SK-N-SH (cell line): ENCODE measurements around the gene LSM7. TPM values are rescaled to one million over a fixed set of nuclear protein-coding genes. Genes with fewer than 3 reads are reported as not detected.
A peak's percentile ranks its signal among the peaks of the same experiment; 100 is the strongest.

Experiments
- CTCF ChIA-PET: fragments of 300-600, 350-600 bp; formaldehyde crosslinking; extraction: SDS; loops from one replicate; lab custom pipeline; 2021; lab: Yijun Ruan, JAX
- POLR2A ChIA-PET: fragments of 350-600 bp; sonication (Branson Sonifier 250); formaldehyde crosslinking; extraction: SDS; loops from one replicate; lab custom pipeline; 2020; ENCODE audit warnings: antibody characterized with exemption, inconsistent platforms; lab: Yijun Ruan, JAX
- DNase-seq: peaks from one replicate; pipeline ENCODE4 v3.0.0; 2012
- H2AFZ ChIP-seq: fragments of 200-600 bp; sonication (generic); 2 replicates; pipeline ENCODE4 v1.8.1; 2016; ENCODE audit warnings: antibody characterized with exemption, mild to moderate bottlenecking, low read depth
- H3F3A ChIP-seq: fragments of 200-600 bp; sonication (generic); replicated peaks from 2 replicates; pipeline ENCODE3; 2016; ENCODE audit warnings: antibody characterized with exemption, mild to moderate bottlenecking; ENCODE audit not compliant: insufficient read depth
- H3K27ac ChIP-seq, 2 experiments: fragments of 200-500 bp in 1 of 2; fragments of 200-600 bp in 1 of 2; sonication (Bioruptor generic) in 1 of 2; sonication (generic), shearing (Covaris generic) in 1 of 2; 2 replicates each; pipeline versions ENCODE4 v1.5.1 to v1.6.1; 2014 to 2016; ENCODE audit warnings: low read depth in 2 of 2, inconsistent platforms in 1 of 2, low read length in 1 of 2, mild to moderate bottlenecking in 1 of 2, mixed read lengths in 1 of 2
- H3K27me3 ChIP-seq: fragments of 200-600 bp; sonication (generic), shearing (Covaris generic); 2 replicates; pipeline ENCODE4 v1.6.1; 2016; ENCODE audit warnings: mixed run types; ENCODE audit not compliant: insufficient read depth
- H3K36me3 ChIP-seq, 2 experiments: fragments of 200-500 bp in 1 of 2; fragments of 200-600 bp in 1 of 2; sonication (Bioruptor generic) in 1 of 2; sonication (generic) in 1 of 2; replicated peaks in 1 of 2; 2 replicates each; pipeline versions ENCODE3 to v1.5.1; 2014 to 2016; ENCODE audit warnings: low read length in 1 of 2, mild to moderate bottlenecking in 1 of 2; ENCODE audit not compliant: insufficient read depth in 2 of 2, control insufficient read depth in 1 of 2
- H3K4me1 ChIP-seq, 2 experiments: fragments of 200-500 bp in 1 of 2; fragments of 200-600 bp in 1 of 2; sonication (Bioruptor generic) in 1 of 2; sonication (generic), shearing (Covaris generic) in 1 of 2; 2 replicates each; pipeline versions ENCODE4 v1.5.1 to v1.6.1; 2014 to 2016; ENCODE audit warnings: low read depth in 1 of 2, low read length in 1 of 2, mixed run types in 1 of 2; ENCODE audit not compliant: insufficient read depth in 2 of 2, control insufficient read depth in 1 of 2
- H3K4me2 ChIP-seq: fragments of 200-600 bp; sonication (generic), shearing (Covaris generic); 2 replicates; pipeline ENCODE4 v1.6.1; 2017; ENCODE audit warnings: mixed run types
- H3K4me3 ChIP-seq, 2 experiments: fragments of 200-500 bp in 1 of 2; fragments of 200-600 bp in 1 of 2; sonication (Bioruptor generic) in 1 of 2; sonication (generic), shearing (Covaris generic) in 1 of 2; 2 replicates each; pipeline versions ENCODE4 v1.5.1 to v1.8.1; 2014 to 2016; ENCODE audit warnings: low read depth in 2 of 2, inconsistent platforms in 1 of 2, low read length in 1 of 2, mild to moderate bottlenecking in 1 of 2, mixed read lengths in 1 of 2, moderate library complexity in 1 of 2
- H3K79me2 ChIP-seq: fragments of 200-600 bp; sonication (generic); 2 replicates; pipeline ENCODE4 v1.8.1; 2017; ENCODE audit warnings: mild to moderate bottlenecking; ENCODE audit not compliant: insufficient read depth
- H3K9ac ChIP-seq: fragments of 200-600 bp; sonication (generic); 2 replicates; pipeline ENCODE4 v1.6.1; 2017; ENCODE audit warnings: mixed run types
- H3K9me2 ChIP-seq: fragments of 200-600 bp; sonication (generic); 2 replicates; pipeline ENCODE4 v1.6.1; 2017; ENCODE audit warnings: mixed run types
- H3K9me3 ChIP-seq: fragments of 200-600 bp; sonication (generic); 2 replicates; pipeline ENCODE4 v1.6.1; 2017; ENCODE audit warnings: mixed run types, mild to moderate bottlenecking, moderate library complexity
- H4K20me1 ChIP-seq: fragments of 200-600 bp; sonication (generic); 2 replicates; pipeline ENCODE4 v1.6.1; 2017; ENCODE audit warnings: mild to moderate bottlenecking, mixed run types; ENCODE audit not compliant: insufficient read depth
- CHD2 ChIP-seq: fragments of 150-350 bp; IDR thresholded peaks from 2 replicates; pipeline ENCODE4 v1.6.1; 2018; ENCODE audit warnings: low read length; ENCODE audit not compliant: partially characterized antibody
- ELF1 ChIP-seq: IDR thresholded peaks from 2 replicates; pipeline ENCODE4 v1.4.0; 2012
- GABPA ChIP-seq: IDR thresholded peaks from 2 replicates; pipeline ENCODE4 v1.4.0; 2012; ENCODE audit warnings: low read depth, mild to moderate bottlenecking
- MEF2A ChIP-seq: IDR thresholded peaks from 2 replicates; pipeline ENCODE4 v1.4.0; 2012; ENCODE audit warnings: low read depth, borderline replicate concordance
- MXI1 ChIP-seq: IDR thresholded peaks from 2 replicates; pipeline ENCODE4 v1.6.1; 2012; ENCODE audit warnings: mild to moderate bottlenecking, low read depth, low read length, improper control_type of control experiment
- NFIC ChIP-seq: IDR thresholded peaks from 2 replicates; pipeline ENCODE4 v1.4.0; 2012; ENCODE audit warnings: borderline replicate concordance
- PBX3 ChIP-seq: IDR thresholded peaks from 2 replicates; pipeline ENCODE4; 2012
- POLR2AphosphoS5 ChIP-seq: IDR thresholded peaks from 2 replicates; pipeline ENCODE4 v1.6.1; 2012; ENCODE audit warnings: low read depth, low read length
- RCOR1 ChIP-seq: fragments of 150-350 bp; IDR thresholded peaks from 2 replicates; pipeline ENCODE4 v1.6.1; 2017; ENCODE audit warnings: antibody characterized with exemption, low read length
- REST ChIP-seq: IDR thresholded peaks from 2 replicates; pipeline ENCODE4 v1.6.1; 2012; ENCODE audit warnings: mild to moderate bottlenecking, low read depth, low read length, moderate library complexity
- RXRA ChIP-seq: IDR thresholded peaks from 2 replicates; pipeline ENCODE4 v1.4.0; 2012; ENCODE audit warnings: low read depth, mild to moderate bottlenecking, borderline replicate concordance
- SMC3 ChIP-seq: IDR thresholded peaks from 2 replicates; pipeline ENCODE4 v1.6.1; 2012; ENCODE audit warnings: low read depth, low read length, improper control_type of control experiment
- YY1 ChIP-seq: IDR thresholded peaks from 2 replicates; pipeline ENCODE4 v1.4.0; 2012; ENCODE audit warnings: low read depth, mild to moderate bottlenecking
- WGBS: methylation state at CpG from one replicate; pipeline ENCODE4 v1.1.6; 2017; ENCODE audit warnings: low lambda C conversion rate; 5-methylcytosine and 5-hydroxymethylcytosine counted together
- polyA plus RNA-seq, 3 experiments: library from polyadenylated mRNA; depleted of rRNA; stranded (reverse); fragments of >200 nt; gene quantifications; 2 replicates each; pipeline ENCODE4 v1.2.3, GENCODE V29; 2012
- TF ChIP-seq, protein P1 (sequence below): IDR thresholded peaks from 2 replicates; pipeline ENCODE4 v1.4.0; 2012; ENCODE audit warnings: low read depth

Gene LSM7
- polyA plus RNA-seq, 1 of the 3 experiments (the other 2 are of a cell fraction) = 1,193 TPM

DNA sequence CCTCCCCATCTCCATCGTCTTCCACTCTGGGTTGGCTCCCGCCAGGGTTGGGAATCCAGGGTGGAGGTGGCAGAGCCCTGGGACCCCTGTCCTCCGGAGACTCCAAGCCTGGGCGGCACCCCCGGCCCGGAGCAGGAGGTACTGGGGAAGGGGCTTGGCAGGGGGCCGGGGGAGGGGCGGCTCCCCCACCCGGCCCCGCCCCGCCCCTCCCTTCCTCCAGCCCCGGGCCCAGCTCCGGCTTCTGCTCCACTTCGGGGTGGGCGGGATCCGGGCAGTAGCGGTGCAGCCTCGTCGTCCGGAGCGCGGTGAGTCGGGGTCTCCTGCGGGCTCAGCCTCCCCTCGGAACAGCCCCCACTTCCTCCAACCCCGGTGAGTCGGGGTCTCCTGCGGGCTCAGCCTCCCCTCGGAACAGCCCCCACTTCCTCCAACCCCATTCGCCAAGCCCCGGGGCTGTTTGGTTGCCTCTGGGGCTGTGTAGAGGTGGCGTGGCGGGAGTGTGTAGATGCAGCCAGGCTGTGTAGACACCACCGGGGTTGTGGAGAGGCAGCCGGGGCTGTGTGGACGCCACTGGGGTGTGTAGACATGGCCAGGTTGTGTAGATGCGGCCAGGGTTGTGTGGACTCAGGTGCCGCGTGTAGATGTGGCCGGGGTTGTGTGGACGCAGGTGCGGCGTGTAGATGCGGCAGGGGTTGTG, 31.8 kb upstream of the LSM7 start, which contains the start of gene TMPRSS9:
TMPRSS9 (plus strand) TSS at position 274 of the 694 bp plus-strand sequence. CDS start 29,521 bp downstream, outside the sequence.
- Histone ChIP-seq H2AFZ (no peak within 1 kb of the TSS), H3K9ac (no peak within 1 kb of the TSS), H3F3A (no peaks in the 10 kb centered on the region), H3K27me3 (peaks cover 21% of the 10 kb centered on the region), H3K9me2 (no peaks in the 10 kb centered on the region), H3K27ac (no peak within 1 kb of the TSS), H3K79me2 (no peaks in the 10 kb centered on the region), H3K9me3 (no peaks in the 10 kb centered on the region), H3K4me3 (no peak within 1 kb of the TSS), H4K20me1 (no peaks in the 10 kb centered on the region), H3K4me2 (no peak within 1 kb of the TSS), H3K4me1 (no peaks in the 10 kb centered on the region; a peak in 1 of 4 replicates), H3K36me3 (no peaks in the 10 kb centered on the region)
- POLR2A ChIA-PET = no interaction called here
- CTCF ChIA-PET = no interaction called here
- peak; percentile 60 for DNase-seq
- TF ChIP-seq ELF1 = no peak
- TF ChIP-seq SMC3 = no peak
- TF ChIP-seq REST = no peak
- no peak for TF ChIP-seq NFIC
- no peak for TF ChIP-seq POLR2AphosphoS5
- no peak for TF ChIP-seq GABPA
- TF ChIP-seq, protein P1, sequence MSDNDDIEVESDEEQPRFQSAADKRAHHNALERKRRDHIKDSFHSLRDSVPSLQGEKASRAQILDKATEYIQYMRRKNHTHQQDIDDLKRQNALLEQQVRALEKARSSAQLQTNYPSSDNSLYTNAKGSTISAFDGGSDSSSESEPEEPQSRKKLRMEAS = no peak
- no peak for TF ChIP-seq CHD2
- no peak for TF ChIP-seq MEF2A
- no peak for TF ChIP-seq MXI1
- no peak for TF ChIP-seq YY1
- TF ChIP-seq RCOR1 = no peak
- no peak for TF ChIP-seq PBX3
- no peak for TF ChIP-seq RXRA
- WGBS = 28% methylated on average over 34 of the region's 44 CpGs
